GM18868 (cell line): Measurements from ENCODE around the gene SPINT2.
"Not testable (repeated sequence)": the region's sequence is repeated elsewhere in the genome, so short reads cannot be mapped to it uniquely, and the experiment has no call there.

Experiments
- ATAC-seq: cut with Tn5 transposase; IDR thresholded peaks from one replicate; pipeline ENCODE4 v1.9.1; 2021; ENCODE audit warnings: mild to moderate bottlenecking, moderate library complexity; ENCODE audit not compliant: unreplicated experiment

SPINT2 gene

DNA sequence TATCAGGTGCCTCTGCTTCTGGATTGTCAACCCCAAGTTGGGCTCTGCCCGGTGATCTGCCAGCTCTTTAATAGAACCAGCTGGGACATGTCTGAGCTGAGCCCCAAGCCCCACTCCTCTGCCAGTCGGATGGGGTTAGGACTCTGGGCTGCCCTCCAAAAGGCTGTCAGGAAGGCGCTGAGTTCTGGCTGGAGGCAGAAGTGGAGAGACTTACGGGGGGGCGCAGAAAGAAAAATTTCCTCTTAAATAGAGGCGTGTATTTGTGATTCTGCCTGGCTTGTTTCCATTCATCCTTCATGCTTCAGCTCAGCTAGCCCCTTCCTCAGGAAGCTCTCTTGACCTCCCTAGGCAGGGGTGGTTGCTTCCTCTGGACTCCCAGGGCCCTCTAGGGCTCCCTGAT is 54.3 kb downstream of the SPINT2 start:
- no peak for ATAC-seq

DNA sequence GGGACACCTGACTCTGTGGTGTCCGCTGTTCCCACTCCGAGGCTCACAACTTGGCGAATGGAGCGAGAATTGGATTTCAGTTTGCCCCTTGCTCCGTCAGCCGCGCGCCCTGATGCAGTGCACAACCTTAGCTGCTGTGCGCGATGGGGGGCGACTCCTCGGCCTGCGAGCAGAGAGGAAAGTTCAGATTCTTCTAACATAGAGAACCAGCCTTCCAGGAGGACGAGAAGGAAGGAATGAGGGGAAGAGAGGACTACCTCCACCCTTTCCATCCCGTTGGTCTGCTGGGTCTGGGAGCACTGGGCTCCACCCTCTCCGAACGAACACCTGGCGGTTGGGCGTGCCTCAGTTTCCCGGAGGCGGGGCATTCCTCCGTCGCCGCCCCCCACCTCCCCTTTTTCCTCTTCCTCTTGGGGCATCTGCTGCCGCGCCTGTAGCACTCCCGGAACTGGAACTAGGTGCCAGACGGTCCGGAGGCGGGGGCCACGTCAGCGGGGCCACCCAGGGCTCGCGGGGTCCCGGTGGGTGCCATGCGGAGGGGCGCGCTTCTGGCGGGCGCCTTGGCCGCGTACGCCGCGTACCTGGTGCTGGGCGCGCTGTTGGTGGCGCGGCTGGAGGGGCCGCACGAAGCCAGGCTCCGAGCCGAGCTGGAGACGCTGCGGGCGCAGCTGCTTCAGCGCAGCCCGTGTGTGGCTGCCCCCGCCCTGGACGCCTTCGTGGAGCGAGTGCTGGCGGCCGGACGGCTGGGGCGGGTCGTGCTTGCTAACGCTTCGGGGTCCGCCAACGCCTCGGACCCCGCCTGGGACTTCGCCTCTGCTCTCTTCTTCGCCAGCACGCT is 55.3 kb downstream of the SPINT2 start, which contains the start of gene KCNK6:
TSS of gene KCNK6 (plus strand) at position 425 of the 838 bp plus-strand sequence. CDS start at position 531, 106 bp downstream.
- ATAC-seq: no peak

DNA sequence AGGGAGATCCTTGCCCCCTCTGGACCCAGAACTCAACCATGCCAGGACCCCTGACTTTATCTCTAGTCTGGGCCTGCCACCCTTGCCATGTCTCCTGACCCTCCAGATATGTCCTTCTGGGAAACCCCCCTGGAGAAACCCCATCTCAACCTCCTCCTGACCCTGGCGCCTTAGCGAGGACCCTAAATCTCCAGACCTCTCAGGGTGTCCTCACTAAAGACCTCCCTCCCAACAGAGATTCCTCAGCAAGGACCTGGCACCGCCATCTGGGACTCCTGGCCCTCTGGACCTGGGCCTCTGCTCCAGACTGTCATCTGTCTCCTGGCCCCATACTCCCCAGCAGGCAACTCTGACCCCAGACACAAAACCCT is 56.6 kb downstream of the SPINT2 start:
- no peak for ATAC-seq

- no peak for ATAC-seq
Observed at GRCh38 chr19:38321646-38322196, 57.3 kb downstream of the SPINT2 start.

DNA sequence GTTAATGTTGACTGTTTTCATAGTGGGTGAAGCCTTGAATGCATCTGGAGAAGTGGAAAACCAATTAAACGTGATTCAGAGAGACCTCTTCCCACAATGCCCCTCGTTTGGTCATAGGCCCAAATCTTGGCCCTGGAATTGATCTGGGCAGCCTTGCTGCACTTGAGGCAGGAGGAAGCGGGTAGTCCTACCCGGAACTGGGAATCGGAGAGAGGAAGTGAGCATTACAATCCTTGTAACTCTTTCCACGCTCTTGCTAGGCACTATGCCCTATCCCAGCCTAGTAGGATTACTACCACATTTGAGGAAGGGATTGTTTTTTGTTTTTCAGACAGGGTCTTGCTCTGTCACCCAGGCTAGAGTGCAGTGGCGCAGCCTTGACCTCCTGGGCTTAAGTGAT is 58.9 kb downstream of the SPINT2 start:
- ATAC-seq: no peak

DNA sequence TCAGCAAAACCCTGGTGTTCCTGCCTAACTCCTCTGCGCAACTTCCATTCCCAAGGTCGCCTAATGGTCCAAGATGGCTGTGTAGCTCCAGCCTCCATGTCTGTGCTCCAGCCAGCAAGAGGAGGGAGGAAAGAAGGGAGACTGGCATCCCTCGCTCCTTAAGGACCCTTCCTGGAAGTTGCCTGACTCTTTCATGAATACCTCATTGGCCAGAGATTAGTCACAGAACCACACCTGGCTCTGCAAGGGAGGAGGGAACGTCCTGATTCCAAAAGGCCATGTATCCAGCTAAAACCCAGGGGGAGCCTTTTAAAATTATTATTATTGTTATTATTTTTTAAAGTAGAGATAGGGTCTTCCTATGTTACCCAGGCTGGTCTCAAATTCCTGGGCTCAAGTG is 60.1 kb downstream of the SPINT2 start:
- ATAC-seq: no peak

DNA sequence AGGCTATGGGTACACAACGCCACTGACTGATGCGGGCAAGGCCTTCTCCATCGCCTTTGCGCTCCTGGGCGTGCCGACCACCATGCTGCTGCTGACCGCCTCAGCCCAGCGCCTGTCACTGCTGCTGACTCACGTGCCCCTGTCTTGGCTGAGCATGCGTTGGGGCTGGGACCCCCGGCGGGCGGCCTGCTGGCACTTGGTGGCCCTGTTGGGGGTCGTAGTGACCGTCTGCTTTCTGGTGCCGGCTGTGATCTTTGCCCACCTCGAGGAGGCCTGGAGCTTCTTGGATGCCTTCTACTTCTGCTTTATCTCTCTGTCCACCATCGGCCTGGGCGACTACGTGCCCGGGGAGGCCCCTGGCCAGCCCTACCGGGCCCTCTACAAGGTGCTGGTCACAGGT is 62.2 kb downstream of the SPINT2 start:
- ATAC-seq: no peak

- no peak for ATAC-seq
Observed at GRCh38 chr19:38329651-38330050, 65.3 kb downstream of the SPINT2 start.

GRCh38 chr19:38331728-38332127 is 67.4 kb downstream of the SPINT2 start:
- ATAC-seq: no peak

DNA sequence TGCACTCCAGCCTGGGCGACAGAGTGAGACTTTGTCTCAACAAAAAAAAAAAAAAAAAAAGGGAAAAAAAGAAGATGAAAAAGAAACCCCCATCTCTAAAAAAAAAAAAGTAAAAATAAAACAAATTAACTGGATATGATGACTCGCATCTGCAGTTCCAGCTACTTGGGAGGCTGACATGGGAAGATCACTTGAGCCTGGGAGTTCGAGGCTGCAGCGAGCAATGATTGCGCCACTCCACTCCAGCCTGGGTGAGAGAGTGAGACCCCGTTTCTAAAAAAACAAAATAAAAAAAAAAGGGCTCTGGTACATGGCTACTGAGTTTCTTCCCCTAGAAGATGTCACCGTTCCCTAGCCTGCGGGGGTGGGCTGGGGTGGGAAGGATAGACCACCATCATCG is 68.9 kb downstream of the SPINT2 start:
- ATAC-seq: no peak

GRCh38 chr19:38335949-38336637 is 71.7 kb downstream of the SPINT2 start:
- ATAC-seq: peak; percentile 68

GRCh38 chr19:38336638-38337359 is 72.4 kb downstream of the SPINT2 start:
- ATAC-seq: peak; percentile 49

GRCh38 chr19:38337360-38337653 is 72.9 kb downstream of the SPINT2 start:
- ATAC-seq: no peak

- ATAC-seq: not testable (repeated sequence)
Observed at GRCh38 chr19:38339011-38339410, 74.6 kb downstream of the SPINT2 start.

DNA sequence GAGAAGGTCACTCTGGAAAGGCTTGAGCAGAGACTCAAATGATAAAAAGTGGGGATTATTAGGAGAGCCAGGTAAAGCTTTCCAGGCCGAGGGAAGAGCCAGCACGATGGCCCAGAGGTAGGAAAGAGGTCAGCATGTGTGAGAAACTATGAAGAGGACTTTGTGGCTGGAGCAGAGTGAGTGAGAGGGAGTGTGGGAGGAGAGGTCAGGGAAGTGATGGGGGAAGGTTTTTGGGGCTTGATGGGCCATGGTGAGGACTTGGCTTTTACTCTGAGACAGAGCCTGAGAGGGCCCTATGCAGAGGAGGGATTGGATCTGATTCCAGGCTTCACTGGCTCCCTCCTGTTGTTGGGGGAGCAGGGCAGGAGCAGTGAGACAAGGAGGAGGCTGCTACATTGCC is 76.6 kb downstream of the SPINT2 start:
- ATAC-seq: no peak
